ENCODE measurements around the gene SEZ6L. TPM values are rescaled to one million over a fixed set of nuclear protein-coding genes. Genes with fewer than 3 reads are reported as not detected.

SEZ6L gene
- polyA plus RNA-seq, 3 donors: 0.15 to 0.30 (median 0.20) TPM

DNA sequence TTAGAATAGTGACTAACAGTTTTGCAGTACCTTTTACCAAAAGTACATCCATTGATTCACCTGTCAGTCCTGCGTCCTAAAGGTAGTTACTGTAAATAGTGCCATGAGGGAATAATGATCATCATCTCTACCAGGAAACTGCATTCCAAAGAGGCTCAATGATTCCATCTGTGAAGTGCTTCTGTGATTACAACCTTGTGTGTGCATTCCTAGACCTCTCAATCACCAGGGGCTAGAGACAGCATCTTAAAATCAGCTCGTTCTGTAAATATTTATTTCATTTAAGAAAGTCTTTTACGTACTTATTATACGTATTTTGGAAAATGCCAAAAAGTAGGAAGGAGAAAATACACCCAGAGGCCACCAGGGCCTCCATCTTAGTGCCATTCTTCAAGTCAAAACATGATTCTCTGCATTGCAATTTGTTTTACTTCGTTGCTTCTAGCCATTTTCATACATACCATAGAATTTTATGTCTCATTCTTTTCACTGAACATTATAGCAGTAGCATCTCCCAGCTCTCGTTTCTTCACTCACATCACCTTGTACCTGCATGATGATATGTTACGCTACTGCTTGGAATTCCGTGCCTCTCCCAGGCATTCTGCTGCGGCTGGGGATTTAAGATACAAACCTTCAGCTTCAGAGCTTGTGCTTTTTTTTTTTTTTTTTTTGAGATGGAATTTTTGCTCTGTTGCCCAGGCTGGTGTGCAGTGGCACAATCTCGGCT lies 117.0 kb downstream of the SEZ6L start:
- DNase-seq (ENCODE audit: extremely low read depth in 1 of 11, low read depth in 9 of 11, low spot score in 4 of 11): no peak

DNA sequence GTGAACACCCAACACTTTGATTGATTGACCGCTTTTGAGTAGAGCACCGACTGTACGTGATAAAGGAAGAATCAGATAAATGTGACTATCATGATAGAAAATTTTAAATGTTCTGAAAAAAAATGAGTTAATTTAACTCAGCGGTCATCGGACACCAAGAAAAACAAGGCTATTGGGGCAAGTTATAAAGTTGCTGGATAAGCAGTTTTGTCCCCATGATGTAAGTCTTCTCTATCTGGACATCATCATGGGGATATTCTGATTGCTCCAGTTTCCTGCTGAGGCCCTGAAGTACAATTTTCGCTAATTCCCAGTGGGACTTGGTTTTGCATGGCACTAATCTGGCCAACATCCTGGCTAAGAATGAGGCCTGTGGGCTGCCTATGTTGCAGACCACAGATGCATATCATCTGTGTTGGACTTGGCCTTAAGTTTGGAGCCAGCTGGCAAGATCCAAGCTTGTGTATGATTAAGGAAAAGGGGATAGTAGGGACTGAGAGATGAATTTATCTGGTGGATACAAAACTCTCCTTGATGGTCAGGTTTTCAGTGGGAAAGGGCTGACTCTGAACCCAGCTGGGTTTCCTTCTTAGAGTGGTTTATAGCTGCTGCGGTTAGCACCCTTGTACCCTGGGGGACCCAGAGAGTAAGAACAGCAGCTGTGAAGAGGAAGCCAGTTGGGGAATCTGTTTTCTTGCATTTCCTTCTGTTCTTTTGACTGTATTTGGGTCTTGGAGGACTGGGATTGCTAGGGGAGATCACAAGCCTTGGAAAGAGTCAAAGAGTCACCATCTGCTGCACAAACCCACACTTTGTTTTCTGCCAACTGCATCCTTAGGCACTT lies 118.3 kb downstream of the SEZ6L start:
- no peak for DNase-seq (ENCODE audit: extremely low read depth in 1 of 11, low read depth in 9 of 11, low spot score in 4 of 11)

DNA sequence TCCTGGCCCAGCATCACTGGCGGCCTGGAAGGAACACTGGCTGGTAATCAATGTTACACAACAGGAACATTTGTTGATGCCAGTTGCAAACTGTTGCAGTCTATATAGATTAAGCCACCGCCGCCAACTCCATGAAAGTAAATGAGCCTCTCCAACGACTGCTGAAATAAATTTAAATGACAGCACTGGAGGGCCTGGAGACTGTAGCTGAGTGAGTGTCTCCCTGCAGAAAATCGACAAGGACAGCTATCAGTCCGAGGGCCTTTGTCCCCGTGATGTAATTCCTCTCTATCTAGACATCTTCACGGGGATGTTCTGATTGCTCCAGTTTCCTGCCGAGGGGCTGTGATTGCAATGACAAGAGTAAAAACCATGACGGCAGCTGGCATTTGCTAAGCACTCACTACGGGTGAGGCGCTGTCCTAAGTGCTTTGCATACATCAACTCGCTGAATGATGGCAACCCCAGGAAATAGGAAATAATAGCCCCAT lies 120.4 kb downstream of the SEZ6L start:
- no peak for DNase-seq (ENCODE audit: extremely low read depth in 1 of 11, low read depth in 9 of 11, low spot score in 4 of 11)

DNA sequence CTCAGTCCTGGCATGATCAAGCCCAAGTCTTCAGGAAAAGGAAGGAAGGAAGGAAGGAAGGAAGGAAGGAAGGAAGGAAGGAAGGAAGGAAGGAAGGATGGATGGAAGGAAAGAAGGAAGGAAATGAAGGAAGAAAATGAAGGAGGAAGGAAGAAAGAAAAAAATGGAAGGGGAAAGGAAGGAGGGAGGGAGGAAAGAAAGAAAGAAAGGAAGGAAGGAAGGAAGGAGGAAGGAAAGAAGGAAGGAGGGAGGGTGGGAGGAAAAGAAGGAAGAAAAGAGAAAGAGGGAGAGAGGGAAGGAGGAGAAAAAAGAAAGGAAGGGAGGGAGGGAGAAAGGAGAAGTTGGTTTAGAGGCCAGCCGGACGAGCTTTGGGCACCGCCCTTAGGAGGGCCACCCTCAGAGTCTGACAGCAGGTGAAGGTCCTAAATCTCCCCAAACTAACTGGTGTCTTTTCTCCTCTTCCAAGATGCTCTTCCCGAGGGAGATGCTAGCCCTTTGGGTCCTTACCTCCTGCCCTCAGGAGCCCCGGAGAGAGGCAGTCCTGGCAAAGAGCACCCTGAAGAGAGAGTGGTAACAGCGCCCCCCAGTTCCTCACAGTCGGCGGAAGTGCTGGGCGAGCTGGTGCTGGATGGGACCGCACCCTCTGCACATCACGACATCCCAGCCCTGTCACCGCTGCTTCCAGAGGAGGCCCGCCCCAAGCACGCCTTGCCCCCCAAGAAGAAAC lies 122.8 kb downstream of the SEZ6L start:
- DNase-seq (ENCODE audit: extremely low read depth in 1 of 11, low read depth in 9 of 11, low spot score in 4 of 11): no peak

DNA sequence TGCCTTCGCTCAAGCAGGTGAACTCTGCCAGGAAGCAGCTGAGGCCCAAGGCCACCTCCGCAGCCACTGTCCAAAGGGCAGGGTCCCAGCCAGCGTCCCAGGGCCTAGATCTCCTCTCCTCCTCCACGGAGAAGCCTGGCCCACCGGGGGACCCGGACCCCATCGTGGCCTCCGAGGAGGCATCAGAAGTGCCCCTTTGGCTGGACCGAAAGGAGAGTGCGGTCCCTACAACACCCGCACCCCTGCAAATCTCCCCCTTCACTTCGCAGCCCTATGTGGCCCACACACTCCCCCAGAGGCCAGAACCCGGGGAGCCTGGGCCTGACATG lies 123.4 kb downstream of the SEZ6L start:
- no peak for DNase-seq (ENCODE audit: extremely low read depth in 1 of 11, low read depth in 9 of 11, low spot score in 4 of 11)

DNA sequence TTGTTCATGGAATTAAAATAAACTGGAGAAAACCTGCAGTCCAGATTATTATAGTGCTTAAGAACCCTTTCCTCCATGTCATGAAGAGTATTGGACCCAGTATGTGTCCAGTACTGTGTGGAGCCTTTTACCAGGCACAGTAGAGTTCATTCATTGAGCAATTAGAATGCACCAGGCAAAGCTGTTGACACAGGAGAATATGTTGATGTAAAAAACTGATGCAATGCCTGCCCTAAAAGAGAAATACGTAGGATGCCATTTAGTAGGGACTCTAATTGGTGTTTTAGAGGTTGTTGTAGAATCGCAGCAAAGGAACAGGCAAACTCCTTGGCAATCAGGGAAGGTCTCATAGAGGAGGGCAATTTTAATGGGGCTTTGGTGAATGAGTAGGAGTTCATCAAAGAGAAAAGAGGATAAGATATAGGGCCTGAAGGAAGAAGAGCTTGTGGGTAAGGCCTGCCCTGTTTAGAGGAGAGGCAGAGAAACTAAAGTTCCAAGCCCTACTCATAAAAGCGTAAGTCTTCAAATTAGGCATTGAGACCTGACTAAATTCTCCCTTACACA lies 126.4 kb downstream of the SEZ6L start:
- DNase-seq (ENCODE audit: extremely low read depth in 1 of 11, low read depth in 9 of 11, low spot score in 4 of 11): no peak

DNA sequence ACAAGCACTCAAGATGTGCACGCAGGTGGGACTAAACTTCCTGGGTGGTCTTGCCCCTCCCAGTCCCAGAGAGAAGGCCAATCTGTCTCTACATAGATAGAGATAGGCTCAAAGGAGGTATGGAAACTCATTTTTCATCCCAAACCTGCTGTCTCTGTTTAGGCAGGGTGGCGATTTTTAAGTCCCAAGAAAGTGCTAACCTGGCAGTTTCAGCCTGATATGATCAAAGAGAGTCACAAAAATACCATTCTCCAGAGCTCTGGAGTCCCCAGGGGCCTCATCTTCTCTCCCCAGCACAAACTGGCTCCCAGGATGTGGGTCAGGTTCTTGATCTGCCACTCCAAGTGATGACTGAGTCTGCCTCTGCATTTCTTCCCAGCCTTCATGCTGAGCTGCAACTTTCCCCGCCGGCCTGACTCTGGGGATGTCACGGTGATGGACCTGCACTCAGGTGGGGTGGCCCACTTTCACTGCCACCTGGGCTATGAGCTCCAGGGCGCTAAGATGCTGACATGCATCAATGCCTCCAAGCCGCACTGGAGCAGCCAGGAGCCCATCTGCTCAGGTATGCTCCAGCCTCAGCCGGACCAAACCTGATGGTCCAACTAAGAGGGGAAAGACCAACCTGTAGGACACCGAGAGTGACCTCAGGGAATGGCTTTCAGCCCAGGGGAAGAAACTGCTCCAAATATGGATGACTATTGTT lies 129.5 kb downstream of the SEZ6L start:
- DNase-seq (ENCODE audit: extremely low read depth in 1 of 11, low read depth in 9 of 11, low spot score in 4 of 11): no peak

DNA sequence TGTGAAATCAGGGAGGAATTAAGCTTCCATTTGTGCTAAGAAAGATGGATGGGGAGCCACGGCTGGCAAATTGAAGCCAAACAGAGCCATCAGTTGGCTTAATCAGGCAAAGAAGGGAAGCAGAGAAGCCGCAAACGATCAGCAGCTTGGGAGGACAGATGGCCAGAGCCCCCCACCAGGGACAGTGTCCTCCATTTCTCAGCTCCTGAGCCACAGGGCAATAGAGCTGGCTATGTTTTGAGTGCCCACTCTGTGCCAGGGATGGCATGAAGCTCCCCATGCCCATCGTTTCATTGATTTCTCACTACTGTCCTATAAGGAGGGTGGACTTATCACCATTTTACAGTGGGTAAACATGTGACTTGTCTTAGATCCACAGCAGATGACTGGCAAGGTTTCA lies 133.5 kb downstream of the SEZ6L start:
- DNase-seq (ENCODE audit: extremely low read depth in 1 of 11, low read depth in 9 of 11, low spot score in 4 of 11): no peak

DNA sequence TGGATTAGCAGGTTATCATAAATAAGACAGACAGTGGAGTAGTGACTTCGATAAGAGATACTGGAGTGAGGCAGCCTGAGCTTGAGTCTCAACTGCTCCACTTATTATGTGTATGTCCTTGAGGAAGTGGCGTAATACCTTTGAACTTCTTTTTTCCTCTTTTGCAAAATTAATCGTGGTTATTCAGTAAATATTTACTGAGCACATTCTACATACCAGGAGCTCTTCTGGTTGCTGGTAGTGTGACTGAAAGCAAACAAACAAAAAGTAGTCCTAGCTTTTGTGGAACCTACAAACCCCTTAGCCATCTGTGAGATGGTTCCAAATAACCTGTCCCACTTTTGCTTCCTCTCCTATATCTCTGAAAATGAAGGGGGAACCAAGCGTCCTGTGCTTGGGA lies 134.2 kb downstream of the SEZ6L start:
- no peak for DNase-seq (ENCODE audit: extremely low read depth in 1 of 11, low read depth in 9 of 11, low spot score in 4 of 11)

DNA sequence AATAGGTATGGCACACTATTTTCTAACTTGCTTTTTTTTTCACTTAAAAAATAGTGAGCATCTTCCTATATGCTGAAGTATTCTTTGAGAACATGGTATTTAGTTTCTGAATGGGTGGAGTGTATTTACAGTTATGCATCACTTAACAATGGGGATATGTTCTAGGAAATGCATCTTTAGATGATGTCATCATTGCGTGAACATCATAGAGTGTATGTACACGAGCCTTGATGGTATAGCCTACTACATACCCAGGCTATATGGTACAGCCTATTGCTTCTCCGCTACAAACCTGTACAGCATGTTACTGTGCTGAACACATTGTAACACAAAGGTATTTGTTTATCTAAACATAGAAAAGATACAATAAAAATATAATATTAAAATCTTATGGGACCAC lies 135.5 kb downstream of the SEZ6L start:
- DNase-seq (ENCODE audit: extremely low read depth in 1 of 11, low read depth in 9 of 11, low spot score in 4 of 11): no peak

DNA sequence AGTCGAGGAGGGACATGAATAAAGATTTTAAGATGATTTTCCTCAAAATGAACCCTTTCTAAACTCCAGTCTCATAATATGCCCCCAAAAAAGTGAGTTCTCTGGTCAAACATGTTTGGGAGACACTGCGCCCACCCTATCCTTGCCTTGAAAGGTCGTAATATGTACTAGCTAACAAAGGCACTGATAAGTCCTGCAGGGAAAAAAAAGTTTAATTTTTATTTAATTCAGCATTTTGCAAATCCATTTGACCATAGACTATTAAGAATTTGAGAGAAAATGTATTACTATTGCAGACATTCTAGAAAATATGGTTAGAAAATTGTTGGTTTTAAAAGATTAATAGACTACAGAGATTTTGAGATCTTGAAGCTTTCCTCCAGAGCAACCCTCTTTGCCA lies 139.2 kb downstream of the SEZ6L start:
- no peak for DNase-seq (ENCODE audit: extremely low read depth in 1 of 11, low read depth in 9 of 11, low spot score in 4 of 11)

DNA sequence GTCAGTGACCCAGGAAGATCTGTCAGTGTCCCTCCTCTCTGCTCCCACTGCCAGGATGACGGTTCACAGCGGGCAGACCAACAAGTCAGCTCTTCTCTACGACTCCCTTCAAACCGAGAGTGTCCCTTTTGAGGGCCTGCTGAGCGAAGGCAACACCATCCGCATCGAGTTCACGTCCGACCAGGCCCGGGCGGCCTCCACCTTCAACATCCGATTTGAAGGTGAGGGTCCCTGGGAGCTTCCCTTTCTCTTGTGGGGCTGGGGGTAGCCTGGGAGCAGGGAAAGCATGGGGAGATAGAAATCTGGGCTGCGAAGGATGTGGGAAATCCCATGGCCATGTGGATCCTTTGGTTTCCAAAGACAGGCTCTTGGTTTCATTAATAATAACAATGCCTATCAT lies 141.4 kb downstream of the SEZ6L start:
- DNase-seq (ENCODE audit: extremely low read depth in 1 of 11, low read depth in 9 of 11, low spot score in 4 of 11): no peak

DNA sequence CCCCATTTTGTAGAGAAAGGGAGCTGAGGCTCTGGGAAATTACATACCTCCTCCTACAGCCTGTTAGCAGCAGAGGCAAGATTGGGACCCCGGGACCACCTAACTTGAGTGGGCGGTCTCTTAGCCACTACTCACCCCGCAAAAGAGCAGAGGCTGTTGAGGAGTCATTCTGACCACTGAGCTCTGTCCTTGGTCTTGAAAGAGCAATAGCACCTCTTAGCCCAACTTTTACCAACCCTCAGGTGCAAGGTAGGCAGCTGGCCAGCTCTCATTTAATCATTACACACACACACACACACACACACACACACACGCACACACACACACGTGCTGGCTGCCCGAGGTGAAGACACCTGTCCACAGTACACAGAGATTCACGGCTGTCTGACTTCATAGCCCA lies 144.0 kb downstream of the SEZ6L start:
- DNase-seq (ENCODE audit: extremely low read depth in 1 of 11, low read depth in 9 of 11, low spot score in 4 of 11): no peak

DNA sequence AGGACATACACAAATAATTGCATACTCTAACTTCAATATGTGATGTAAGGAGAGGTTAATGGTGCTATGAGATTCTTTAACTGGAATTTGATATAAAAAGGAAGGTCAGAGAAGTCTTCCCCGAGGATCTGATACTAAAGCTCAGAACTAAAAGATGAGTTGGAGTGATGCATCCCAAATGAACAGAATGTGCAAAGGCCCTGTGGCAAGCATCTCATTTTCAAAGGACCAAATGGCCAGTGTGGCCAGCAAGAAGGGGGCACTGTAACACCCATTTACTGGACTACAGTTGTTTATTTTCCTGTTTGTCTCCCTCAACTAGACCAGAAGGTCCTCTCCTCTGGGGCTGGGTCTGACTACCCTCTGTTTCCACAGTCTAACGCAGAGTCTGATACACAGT lies 144.9 kb downstream of the SEZ6L start:
- no peak for DNase-seq (ENCODE audit: extremely low read depth in 1 of 11, low read depth in 9 of 11, low spot score in 4 of 11)

DNA sequence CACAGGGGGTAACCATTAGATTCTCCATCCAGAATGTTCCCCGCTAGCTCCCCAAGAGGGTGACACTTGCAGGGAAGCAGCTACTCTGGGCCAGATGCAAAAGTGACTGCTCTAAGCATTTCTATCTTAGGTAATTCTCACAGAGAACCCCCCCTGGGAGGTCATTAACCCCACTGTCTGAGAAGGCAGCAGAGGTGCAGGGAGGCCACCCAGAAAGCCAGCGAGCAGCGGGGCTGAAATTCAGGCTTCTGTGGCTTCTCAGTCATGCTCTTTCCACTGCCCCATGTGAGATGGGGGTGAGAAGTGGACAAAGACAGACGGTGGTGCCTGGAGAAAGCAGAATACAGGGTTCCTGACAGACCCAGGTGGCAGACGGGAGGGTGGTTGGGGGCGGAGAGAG lies 145.4 kb downstream of the SEZ6L start:
- DNase-seq (ENCODE audit: extremely low read depth in 1 of 11, low read depth in 9 of 11, low spot score in 4 of 11): no peak

DNA sequence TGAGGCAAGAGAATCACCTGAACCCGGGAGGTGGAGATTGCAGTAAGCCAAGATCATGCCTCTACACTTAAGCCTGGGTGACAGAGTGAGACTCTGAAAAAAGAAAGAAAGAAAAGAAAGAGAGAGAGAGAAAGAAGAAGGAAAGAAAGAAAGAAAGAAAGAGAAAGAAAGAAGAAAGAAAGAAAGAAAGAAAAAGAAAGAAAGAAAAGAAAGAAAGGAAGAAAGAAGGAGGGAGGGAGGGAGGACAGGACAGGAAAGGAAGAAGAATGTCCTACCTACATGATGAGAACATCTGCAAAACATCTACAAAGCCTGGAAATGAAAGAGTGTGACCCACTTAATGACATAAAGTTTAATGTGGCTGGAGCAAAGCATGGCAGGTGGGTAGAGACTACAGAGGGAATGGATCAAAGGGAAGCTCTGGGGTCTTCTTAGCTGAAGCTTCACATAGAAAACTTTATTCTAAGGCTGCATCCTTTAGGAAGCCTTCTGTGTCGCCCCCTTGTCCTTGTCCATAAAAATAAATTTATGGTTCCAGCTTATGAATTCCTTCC lies 147.5 kb downstream of the SEZ6L start:
- DNase-seq (ENCODE audit: extremely low read depth in 1 of 11, low read depth in 9 of 11, low spot score in 4 of 11): no peak

DNA sequence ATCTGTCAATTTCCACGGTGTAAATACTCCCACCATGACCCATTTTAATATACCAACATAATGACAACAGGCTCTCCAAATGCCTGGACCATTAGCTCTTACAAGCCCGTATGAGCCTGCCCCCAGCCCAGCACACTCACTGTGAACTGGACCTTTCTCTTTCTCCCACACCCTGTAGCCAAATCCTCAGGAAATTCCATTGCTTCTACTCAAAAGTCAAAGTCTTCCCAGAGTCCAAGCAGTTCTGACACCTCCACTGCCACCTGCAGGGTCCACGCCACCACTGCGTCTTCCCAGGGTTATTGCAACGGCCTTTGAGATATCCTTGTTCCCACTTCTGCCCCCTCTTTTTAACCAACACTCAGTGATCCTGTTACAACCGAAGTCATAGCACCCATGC lies 149.7 kb downstream of the SEZ6L start:
- no peak for DNase-seq (ENCODE audit: extremely low read depth in 1 of 11, low read depth in 9 of 11, low spot score in 4 of 11)

DNA sequence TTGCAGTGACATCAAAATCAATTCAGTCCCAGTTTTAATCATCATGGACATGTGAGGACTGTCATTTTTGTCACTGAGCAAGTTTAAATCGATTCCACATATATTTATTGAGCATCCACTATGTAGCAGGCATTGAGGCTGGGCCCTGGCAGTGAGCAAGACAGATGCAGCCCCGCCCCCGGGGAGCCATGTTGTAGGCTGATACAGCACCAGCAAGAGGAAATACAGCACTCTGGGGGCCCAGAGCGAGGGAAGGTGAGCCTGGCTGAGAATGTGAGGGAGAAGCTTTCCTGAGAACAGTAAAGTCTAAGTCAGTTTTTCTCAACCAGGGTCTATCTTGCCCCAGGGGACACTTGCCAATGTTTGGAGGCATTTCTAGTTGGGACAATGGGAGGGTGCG lies 151.2 kb downstream of the SEZ6L start:
- no peak for DNase-seq (ENCODE audit: extremely low read depth in 1 of 11, low read depth in 9 of 11, low spot score in 4 of 11)

DNA sequence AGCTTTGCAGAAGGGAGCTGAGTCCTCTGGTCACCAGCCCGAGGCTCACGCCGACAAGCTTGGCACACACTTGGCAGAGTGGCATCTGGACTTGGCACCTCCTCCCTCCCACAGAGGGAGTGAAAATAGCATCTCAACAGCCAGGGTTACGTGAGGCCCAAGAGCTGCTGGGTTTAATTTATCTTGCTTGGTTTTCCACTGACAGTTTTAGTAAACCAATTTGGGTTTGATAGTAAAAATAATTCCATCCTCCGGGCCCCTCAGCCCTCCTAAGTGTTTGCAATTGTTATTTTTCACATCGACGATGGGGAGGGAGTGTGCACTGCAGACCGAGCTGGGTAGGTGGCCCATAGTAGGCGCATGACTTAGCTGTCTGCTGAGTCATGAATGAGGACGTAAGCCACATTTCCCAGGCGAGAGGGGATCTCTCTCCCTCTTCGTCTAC lies 152.2 kb downstream of the SEZ6L start:
- no peak for DNase-seq (ENCODE audit: extremely low read depth in 1 of 11, low read depth in 9 of 11, low spot score in 4 of 11)

Data from renal cortex interstitium (tissue), 11 donors.